ENCODE results near the gene TSPEAR.

DNA sequence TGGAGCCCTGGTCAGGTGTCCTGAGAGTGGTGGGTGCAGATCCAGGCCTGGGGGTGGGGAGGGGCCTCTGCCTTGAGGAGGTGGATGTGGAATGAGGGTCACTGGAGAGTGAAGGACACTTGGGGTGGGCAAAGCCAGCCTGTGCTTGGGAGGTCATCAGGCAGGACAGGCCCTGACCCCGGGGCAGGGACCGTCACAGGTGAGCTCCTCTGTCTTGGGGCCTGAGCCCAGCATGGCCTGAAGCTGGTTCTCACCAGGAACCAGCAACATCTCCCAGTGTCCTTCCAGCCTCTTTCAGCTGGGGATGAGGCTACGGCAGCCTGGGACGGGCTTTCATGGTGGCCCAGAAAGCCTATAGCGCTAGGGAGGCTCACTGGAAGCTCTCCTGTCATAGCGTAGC is 159.2 kb downstream of the TSPEAR start:
- TF ChIP-seq JUND (CRISPR knock-in tag; IDR thresholded peaks at IDR 0.05): no peak
- TF ChIP-seq TARDBP (CRISPR knock-in tag; IDR thresholded peaks at IDR 0.05): no peak
- no peak for TF ChIP-seq FOXM1 (CRISPR knock-in tag; IDR thresholded peaks at IDR 0.05)
- TF ChIP-seq, protein P1, sequence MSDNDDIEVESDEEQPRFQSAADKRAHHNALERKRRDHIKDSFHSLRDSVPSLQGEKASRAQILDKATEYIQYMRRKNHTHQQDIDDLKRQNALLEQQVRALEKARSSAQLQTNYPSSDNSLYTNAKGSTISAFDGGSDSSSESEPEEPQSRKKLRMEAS (IDR thresholded peaks at IDR 0.05): no peak
- no peak for TF ChIP-seq ZMAT3 (CRISPR knock-in tag; conservative IDR thresholded peaks at IDR 0.05)
- no peak for TF ChIP-seq CEBPB (IDR thresholded peaks at IDR 0.05; ENCODE audit: borderline replicate concordance, low read depth, low read length)
- TF ChIP-seq ZNF263 (CRISPR knock-in tag; IDR thresholded peaks at IDR 0.05): no peak
- no peak for TF ChIP-seq XRCC5 (optimal IDR thresholded peaks at IDR 0.05; ENCODE audit: low read length)
- no peak for TF ChIP-seq ZNF563 (CRISPR knock-in tag; IDR thresholded peaks at IDR 0.05)
- no peak for TF ChIP-seq KLF13 (CRISPR knock-in tag; IDR thresholded peaks at IDR 0.05)
- no peak for TF ChIP-seq ZSCAN12 (CRISPR knock-in tag; IDR thresholded peaks at IDR 0.05)
